AG08395 (cell line): ENCODE data around the gene GORASP2.

ENCODE experiments used
- DNase-seq: peaks from one replicate; pipeline ENCODE4 v3.0.0; 2012; ENCODE audit warnings: mixed read lengths, low spot score

Gene GORASP2

DNA sequence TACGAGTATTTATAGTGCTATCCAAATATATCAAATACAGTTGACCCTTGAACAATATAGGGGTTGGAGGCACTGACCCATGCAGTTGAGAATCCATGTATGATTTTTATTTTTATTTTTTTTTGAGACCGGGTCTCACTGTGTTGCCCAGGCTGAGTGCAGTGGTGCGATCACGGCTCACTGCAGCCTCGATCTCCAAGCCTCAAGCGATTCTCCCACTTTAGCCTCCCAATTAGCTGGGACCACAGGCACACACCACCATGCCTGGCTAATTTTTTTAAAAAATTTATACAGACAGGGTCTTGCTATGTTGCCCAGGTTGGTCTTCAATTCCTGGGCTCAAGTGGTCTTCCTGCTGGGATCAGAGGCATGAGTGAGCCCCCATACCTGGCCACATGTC, 70.6 kb downstream of the GORASP2 start:
- DNase-seq, result no peak

DNA sequence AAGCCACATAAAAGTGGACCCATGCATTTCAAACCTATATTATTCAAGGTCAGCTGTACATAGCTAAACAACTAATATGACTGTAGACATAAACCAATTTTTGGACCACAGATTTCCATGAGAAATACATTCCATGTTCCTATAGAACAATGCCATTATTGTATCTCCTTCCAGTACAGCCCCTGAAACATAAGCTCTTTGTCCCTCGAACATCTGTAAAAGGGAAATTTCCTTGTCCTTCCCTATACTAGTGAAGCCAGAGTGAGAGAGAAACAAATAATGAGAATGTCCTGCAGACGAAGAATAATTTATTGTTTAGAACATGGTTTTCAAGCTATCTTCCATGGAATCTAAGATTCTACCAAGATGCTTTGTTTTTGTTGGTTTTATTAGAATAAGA, 75.3 kb downstream of the GORASP2 start:
- no peak for DNase-seq

DNA sequence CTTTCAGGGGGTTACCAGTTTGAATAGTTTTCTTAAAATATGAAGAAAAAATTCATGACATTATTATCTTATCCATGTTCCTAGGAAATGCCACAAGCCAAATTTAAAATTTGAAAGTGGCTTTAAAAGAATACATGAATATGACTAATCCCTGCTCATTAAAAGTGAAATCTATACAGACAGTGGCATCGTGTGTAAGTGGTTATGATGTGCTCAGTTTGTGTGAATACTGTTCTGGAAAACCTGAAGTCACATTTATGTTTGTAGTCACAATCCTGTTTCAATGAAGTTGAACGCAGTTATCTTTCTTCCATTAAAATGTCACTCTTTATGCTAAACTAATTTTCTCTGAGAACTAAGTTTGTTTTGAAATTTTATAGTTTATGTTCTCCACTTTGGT, 75.8 kb downstream of the GORASP2 start:
- no peak for DNase-seq

DNA sequence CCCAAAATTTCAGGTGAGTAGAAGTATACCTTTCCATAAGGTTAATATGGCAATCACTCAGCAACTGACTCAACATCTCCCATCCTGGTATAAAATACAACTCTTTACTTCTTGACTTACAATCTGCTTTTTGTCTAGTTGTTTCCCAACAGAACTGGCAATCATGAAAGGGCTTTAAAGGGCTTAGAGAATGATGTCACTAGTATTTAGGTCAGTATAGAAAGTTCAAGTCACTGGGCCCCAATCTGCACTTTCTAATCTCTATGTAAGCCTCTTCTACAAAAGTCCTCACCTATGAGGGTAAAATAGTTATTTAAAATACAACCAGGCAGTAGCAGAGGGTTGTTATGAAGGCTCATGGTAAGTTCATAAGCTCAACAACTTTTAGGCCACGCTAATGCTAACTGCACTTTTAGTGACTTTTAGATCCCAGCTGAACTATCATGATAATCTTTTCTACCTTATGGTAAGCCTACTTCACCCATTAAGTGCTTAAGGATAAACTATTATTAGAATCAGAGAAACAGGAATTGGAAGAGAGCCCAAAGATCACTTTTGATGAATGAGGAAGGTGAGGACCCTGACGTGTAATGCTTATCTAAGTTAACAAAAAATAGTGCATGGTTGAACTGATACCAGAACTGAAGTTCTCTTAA, 79.6 kb downstream of the GORASP2 start:
- DNase-seq, result no peak

DNA sequence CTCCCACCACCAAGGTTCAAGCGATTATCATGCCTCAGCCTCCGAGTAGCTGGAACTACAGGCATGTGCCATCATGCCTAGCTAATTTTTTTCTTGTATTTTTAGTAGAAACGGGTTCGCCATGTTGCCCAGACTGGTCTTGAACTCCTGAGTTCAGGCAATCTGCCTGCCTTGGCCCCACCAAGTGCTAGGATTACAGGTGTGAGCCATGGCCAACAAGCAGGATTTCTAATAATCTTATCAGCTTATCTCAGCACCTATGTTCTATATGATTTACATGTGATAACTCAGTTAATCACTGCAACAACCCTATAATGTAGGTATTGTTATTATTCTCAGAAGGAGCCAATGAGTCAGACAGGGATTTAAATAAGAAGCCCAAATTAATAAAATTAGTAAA, 80.3 kb downstream of the GORASP2 start:
- no peak for DNase-seq

DNA sequence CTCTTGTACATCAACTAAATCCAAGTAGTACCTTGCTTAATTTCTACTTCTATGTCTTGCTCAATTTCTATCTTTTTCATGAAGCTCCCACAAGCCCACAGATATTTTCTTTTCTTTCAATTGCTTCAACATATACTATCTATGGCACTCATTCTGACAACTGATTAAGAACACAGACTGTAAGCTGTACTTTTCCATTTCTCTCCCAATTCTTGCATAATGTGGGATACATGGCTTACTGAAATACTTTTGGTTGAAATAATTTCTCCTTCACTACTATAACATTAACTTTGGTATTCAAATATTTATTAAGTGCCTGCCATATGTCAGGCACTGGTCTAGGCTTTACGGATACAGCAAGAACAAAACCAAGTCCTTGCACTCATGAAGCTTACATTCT, 84.8 kb downstream of the GORASP2 start:
- no peak for DNase-seq

DNA sequence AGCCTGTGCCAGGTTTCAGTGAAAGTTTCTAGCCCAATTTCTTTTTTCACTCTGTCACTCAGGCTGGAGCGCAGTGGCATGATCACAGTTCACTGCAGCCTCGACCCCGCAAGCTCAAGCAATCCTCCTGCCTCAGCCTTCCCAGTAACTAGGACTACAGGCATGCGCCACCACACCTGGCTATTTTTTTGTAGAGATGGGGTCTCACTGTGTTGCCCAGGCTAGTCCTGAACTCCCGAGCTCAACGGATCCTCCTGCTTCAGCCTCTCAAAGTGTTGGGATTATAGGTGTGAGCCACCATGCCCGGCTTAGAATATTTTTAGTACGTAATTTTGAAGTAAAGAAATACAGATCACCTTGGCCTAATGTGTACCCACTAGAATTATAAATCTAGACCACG, 87.1 kb downstream of the GORASP2 start:
- no peak for DNase-seq
